Loucy (cell line): Measurements from ENCODE around the gene PPP6C.

Source experiments
- H2AFZ ChIP-seq: fragments of 200-600 bp; sonication (generic); 2 replicates; pipeline ENCODE4 v1.6.0; 2016; ENCODE audit warnings: antibody characterized with exemption, mild to moderate bottlenecking, low read length, moderate library complexity
- H3F3A ChIP-seq: fragments of 200-600 bp; 2 replicates; pipeline ENCODE4 v1.6.0; 2016; ENCODE audit warnings: antibody characterized with exemption, low read depth, mild to moderate bottlenecking
- H3K27me3 ChIP-seq: fragments of 200-600 bp; sonication (generic); 2 replicates; pipeline ENCODE4 v1.6.1; 2014; ENCODE audit warnings: low read length, mild to moderate bottlenecking; ENCODE audit not compliant: insufficient read depth, poor library complexity, severe bottlenecking
- H3K36me3 ChIP-seq: fragments of 200-600 bp; sonication (generic); 2 replicates; pipeline ENCODE4 v1.6.1; 2016; ENCODE audit warnings: low read length; ENCODE audit not compliant: insufficient read depth
- H3K4me1 ChIP-seq: fragments of 200-600 bp; sonication (generic); 2 replicates; pipeline ENCODE4 v1.5.1; 2014; ENCODE audit warnings: low read length, mild to moderate bottlenecking; ENCODE audit not compliant: insufficient read depth, poor library complexity, severe bottlenecking
- H3K4me2 ChIP-seq: fragments of 200-600 bp; sonication (generic); 2 replicates; pipeline ENCODE4 v1.6.0; 2014; ENCODE audit warnings: antibody characterized with exemption, low read length, low read depth, mild to moderate bottlenecking; ENCODE audit not compliant: poor library complexity, severe bottlenecking
- H3K4me3 ChIP-seq: fragments of 200-600 bp; sonication (generic); 2 replicates; pipeline ENCODE4 v1.5.1; 2014; ENCODE audit warnings: low read length, mild to moderate bottlenecking, mixed read lengths; ENCODE audit not compliant: poor library complexity, severe bottlenecking
- H3K79me2 ChIP-seq: fragments of 200-600 bp; sonication (generic); 2 replicates; pipeline ENCODE4 v1.6.1; 2014; ENCODE audit warnings: low read length; ENCODE audit not compliant: insufficient read depth
- H3K9ac ChIP-seq: fragments of 200-600 bp; sonication (generic); 2 replicates; pipeline ENCODE4 v1.6.0; 2014; ENCODE audit warnings: mild to moderate bottlenecking, low read depth, low read length, moderate library complexity; ENCODE audit not compliant: poor library complexity, severe bottlenecking
- H3K9me2 ChIP-seq: fragments of 200-600 bp; sonication (generic); replicated peaks from 2 replicates; pipeline ENCODE4 v1.6.1; 2016; ENCODE audit warnings: low read depth, low read length, mixed read lengths
- H3K9me3 ChIP-seq: fragments of 200-600 bp; sonication (generic); 2 replicates; pipeline ENCODE4 v1.6.1; 2014; ENCODE audit warnings: mild to moderate bottlenecking, antibody characterized with exemption, low read length, low read depth; ENCODE audit not compliant: insufficient read depth
- H4K20me1 ChIP-seq: fragments of 200-600 bp; sonication (generic); 2 replicates; pipeline ENCODE4 v1.6.0; 2014; ENCODE audit warnings: antibody characterized with exemption, low read length, mild to moderate bottlenecking; ENCODE audit not compliant: insufficient read depth, poor library complexity, severe bottlenecking
- CTCF ChIP-seq: fragments of 200-600 bp; sonication (generic); conservative IDR thresholded peaks from 2 replicates; pipeline ENCODE4 v1.5.1; 2014; ENCODE audit warnings: mild to moderate bottlenecking, antibody characterized with exemption, low read length
- EZH2phosphoT487 ChIP-seq: fragments of 200-600 bp; IDR thresholded peaks from 2 replicates; pipeline ENCODE4 v1.6.1; 2018; ENCODE audit warnings: antibody characterized with exemption, mild to moderate bottlenecking, moderate library complexity, borderline replicate concordance

PPP6C gene

GRCh38 chr9:125190361-125190801 is 778 bp upstream of the PPP6C start:
- H3K9ac ChIP-seq, result peak overlapping the region; percentile 96
- H3F3A ChIP-seq, result no peaks in the 10 kb centered on the region
- peaks cover 25% of the 10 kb centered on the region for H3K4me1 ChIP-seq
- TF ChIP-seq CTCF (no peak), EZH2phosphoT487 (no peak)
- no peaks in the 10 kb centered on the region for H3K27me3 ChIP-seq
- peaks cover 30% of the 10 kb centered on the region for H4K20me1 ChIP-seq
- peak overlapping the region; percentile 91 for H3K4me2 ChIP-seq
- H2AFZ ChIP-seq, result peak overlapping the region; percentile 98
- H3K9me2 ChIP-seq, result no peaks in the 10 kb centered on the region
- no peaks in the 10 kb centered on the region for H3K9me3 ChIP-seq
- H3K36me3 ChIP-seq, result no peaks in the 10 kb centered on the region
- H3K79me2 ChIP-seq, result peaks cover 53% of the 10 kb centered on the region
- H3K4me3 ChIP-seq, result peak overlapping the region; percentile 95

- Histone ChIP-seq H3K9ac (peak overlapping the region; percentile 96), H3K4me2 (peak overlapping the region; percentile 82), H3K4me3 (peak overlapping the region; percentile 95), H3K9me2 (no peaks in the 10 kb centered on the region), H3F3A (no peaks in the 10 kb centered on the region), H3K4me1 (peaks cover 22% of the 10 kb centered on the region), H3K9me3 (no peaks in the 10 kb centered on the region), H3K36me3 (no peaks in the 10 kb centered on the region), H3K79me2 (peaks cover 67% of the 10 kb centered on the region), H3K27me3 (no peaks in the 10 kb centered on the region), H4K20me1 (peaks cover 30% of the 10 kb centered on the region), H2AFZ (peak overlapping the region; percentile 93)
- TF ChIP-seq EZH2phosphoT487, result no peak
- no peak for TF ChIP-seq CTCF
Observed at GRCh38 chr9:125189011-125189360, 617 bp downstream of the PPP6C start.

GRCh38 chr9:125183561-125183960 is 6.0 kb downstream of the PPP6C start:
- TF ChIP-seq CTCF, result no peak
- TF ChIP-seq EZH2phosphoT487, result no peak
- Histone ChIP-seq H3K79me2 (peaks cover 98% of the 10 kb centered on the region), H3K9me3 (no peaks in the 10 kb centered on the region), H3K4me1 (peaks cover 19% of the 10 kb centered on the region), H4K20me1 (peaks cover 59% of the 10 kb centered on the region), H3F3A (no peaks in the 10 kb centered on the region), H3K9me2 (no peaks in the 10 kb centered on the region), H3K27me3 (no peaks in the 10 kb centered on the region), H3K4me3 (no peak overlapping the region), H3K36me3 (no peaks in the 10 kb centered on the region), H3K4me2 (peak overlapping the region; percentile 3), H2AFZ (no peak overlapping the region), H3K9ac (no peak overlapping the region)
